ENCODE data around the gene PLEKHO2.
A peak's percentile ranks its signal among the peaks of the same experiment; 100 is the strongest.
"Not testable (repeated sequence)": the region's sequence is repeated elsewhere in the genome, so short reads cannot be mapped to it uniquely, and the experiment has no call there.

PLEKHO2 gene

GRCh38 chr15:64841344-64842095 lies at the start of gene PLEKHO2:
TSS of gene PLEKHO2 (plus strand) at chr15:64841915. CDS start at chr15:64842017, 102 bp downstream.
- peak; percentile 86 for DNase-seq

DNA sequence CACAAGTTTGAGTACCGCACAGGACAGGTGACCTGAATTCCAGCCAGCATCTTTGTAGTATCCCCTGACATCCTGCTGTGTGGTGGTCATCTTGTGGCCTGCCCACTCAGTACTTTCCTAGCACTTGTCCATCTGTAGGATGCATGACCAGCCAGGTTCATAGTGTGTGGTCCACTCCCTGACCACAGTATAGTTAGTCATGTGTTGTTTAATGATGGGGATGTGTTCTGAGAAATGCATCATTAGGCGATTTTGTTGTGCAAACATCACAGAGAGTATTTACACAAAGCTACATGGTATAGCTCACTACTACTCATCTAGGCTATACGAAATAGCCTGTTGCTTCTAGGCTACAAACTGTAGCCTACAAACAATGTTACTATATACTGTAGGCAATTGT lies 49.4 kb upstream of the PLEKHO2 start:
- no peak for DNase-seq

- not testable (repeated sequence) for DNase-seq
These were observed 46.4 kb upstream of the PLEKHO2 start for GRCh38 chr15:64795299-64795698.

DNA sequence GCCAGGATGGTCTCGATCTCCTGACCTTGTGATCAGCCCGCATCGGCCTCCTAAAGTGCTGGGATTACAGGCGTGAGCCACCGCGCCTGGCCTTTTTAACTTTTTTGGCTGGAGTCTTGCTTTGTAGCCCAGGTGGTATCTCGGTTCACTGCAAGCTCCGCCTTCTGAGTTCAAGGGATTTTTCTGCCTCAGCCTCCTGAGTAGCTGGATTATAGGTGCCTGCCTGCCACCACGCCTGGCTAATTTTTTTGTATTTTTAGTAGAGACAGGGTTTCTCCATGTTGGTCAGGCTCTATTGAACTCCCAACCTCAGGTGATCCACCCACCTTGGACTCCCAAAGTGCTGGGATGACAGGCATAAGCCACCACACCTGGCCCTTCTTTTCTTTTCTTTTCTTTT lies 45.8 kb upstream of the PLEKHO2 start:
- DNase-seq = not testable (repeated sequence)

DNA sequence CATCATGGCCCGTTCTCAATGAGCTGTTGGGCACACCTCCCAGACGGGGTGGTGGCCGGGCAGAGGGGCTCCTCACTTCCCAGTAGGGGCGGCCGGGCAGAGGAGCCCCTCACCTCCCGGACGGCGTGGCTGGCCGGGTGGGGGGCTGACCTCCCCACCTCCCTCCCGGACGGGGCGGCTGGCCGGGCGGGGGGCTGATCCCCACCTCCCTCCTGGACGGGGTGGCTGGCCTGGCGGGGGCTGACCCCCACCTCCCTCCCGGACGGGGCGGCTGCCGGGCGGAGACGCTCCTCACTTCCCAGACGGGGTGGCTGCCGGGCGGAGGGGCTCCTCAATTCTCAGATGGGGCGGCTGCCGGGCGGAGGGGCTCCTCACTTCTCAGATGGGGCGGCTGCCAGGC lies 42.8 kb upstream of the PLEKHO2 start:
- DNase-seq = not testable (repeated sequence)

GRCh38 chr15:64800476-64800875 lies 41.2 kb upstream of the PLEKHO2 start:
- DNase-seq = no peak

GRCh38 chr15:64803526-64803925 lies 38.2 kb upstream of the PLEKHO2 start:
- no peak for DNase-seq

GRCh38 chr15:64804619-64805018 lies 37.1 kb upstream of the PLEKHO2 start:
- DNase-seq = no peak

- DNase-seq = no peak
These were observed 35.2 kb upstream of the PLEKHO2 start for GRCh38 chr15:64806509-64806908.

DNA sequence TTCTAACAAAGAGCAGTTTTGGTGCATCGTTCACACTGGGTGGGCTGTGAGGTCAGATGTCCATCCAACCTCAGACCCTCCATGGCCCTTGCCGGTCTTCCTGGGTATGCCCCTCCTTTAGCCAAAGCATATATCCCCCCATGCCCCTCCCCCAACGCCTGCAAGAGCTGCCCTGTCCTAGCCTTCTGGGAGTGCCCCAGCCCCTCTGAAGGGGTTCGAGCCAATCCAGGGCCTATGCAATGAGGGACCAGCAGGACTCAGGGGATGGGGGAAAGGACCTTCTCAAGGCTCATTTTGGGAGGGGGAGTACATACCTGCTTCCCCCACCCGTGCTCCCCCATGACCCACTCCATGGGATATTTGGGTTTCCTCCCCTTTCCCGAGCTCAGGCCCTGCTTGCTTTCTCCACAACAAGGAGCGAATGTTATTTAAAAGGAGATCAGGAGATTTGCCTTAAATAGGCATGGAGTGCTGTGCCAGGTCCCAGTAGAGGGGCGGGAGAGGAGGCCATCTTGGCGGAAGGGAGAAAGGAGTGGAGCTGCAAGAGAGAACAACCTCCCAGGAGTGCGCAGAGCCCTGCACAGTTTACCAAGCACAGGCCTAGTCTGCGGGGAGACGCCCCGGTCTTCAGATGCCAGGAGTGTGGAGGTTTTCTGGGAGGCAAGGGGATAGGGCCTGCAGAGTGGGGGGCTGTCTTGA lies 34.5 kb upstream of the PLEKHO2 start:
- DNase-seq = no peak

DNA sequence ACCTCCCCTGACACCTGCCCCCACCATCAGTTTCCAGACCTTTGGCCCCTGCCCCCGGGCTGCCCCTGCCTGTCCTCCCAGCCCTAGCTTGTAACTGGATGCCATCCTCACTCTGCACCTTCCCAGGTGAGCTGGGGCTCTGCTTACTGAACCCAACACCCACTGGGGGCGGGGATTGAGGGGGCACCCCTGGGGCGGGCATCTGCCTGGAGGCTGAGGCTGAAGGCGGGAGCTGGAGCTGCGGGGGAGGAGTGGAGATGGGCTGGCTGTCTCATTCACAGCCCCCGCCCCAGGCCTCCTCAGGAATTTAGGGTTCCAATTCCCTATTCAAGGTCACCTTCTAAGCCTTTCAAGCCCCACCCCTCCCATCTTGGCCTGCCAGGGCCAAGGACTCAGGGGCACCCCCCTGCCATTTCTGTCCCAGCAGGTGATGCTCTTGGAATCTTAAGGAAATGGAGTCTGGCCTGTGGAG lies 33.9 kb upstream of the PLEKHO2 start:
- DNase-seq = no peak

DNA sequence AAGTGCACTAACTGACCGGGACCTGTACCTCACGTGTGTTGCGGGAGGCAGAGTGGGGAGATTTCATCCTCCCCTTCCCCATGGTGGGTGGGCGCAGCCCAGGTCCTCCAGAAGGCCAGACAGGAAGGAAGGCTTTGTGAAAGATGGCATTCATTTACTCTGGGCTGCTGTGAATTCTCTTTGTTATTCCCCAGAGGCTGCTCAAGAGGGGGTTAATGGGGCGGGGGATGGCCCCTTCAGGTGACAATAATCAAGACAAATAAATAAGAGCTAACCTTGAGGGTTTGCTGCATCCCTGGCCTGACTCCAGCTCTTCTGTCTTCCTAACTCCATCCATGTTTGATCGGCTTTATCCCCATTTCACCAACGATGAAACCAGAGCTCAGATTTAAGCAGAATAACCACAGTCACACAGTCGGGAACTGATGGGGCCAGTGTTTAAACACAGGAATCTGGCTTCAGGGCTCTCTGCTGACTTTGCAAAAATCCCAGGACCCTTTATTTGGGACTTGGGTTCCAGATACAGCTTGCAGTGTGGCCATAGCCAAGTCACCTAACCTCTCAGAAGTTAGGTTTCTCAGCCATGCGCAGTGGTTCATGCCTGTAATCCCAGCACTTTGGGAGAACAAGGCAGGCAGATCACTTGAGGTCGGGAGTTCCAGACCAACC lies 32.8 kb upstream of the PLEKHO2 start:
- no peak for DNase-seq

GRCh38 chr15:64809649-64810496 lies 31.8 kb upstream of the PLEKHO2 start:
- peak; percentile 65 for DNase-seq

- DNase-seq = no peak
These were observed 31.0 kb upstream of the PLEKHO2 start for GRCh38 chr15:64810497-64811326.

DNA sequence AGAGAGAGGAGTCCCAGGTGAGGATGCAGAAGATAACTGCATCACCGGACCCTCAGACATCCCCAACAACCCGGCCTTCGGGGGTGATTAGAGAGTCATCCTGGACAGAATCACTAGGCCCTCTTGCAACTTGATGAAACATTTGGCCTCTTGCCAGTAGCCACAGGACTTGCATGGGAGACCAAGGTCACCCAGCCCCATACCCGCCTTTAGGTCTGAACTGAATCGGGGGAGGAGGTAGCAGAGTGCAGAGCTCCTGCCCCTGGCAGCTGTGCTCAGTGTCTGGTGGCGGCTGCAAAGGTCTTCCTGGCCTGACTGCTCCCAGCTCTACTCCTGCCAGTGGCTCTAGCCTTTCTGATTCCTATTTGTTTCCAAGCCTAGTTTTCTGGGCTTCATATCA lies 28.6 kb upstream of the PLEKHO2 start:
- DNase-seq = no peak

- DNase-seq = not testable (repeated sequence)
These were observed 27.4 kb upstream of the PLEKHO2 start for GRCh38 chr15:64814283-64814682.

- DNase-seq = not testable (repeated sequence)
These were observed 26.8 kb upstream of the PLEKHO2 start for GRCh38 chr15:64814965-64815364.

DNA sequence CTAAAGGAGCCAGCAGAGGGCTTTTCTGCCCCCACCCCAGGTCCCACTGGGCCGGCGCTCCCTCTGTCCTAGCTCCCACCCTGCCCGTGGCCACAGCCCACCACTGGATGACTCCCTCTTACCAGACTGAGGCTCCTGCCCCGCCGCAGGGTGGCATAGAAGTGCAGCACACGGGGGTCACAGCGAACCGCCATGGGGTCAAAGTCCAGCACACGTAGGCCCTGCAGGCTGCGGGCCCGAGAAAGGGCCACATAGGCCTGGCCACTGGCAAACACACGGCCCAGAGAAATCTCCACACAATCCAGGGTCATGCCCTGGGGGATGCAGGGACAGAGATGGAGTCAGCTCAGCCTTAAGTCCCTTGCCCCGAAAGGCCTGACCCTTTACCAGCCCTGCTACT lies 25.3 kb upstream of the PLEKHO2 start:
- no peak for DNase-seq

DNA sequence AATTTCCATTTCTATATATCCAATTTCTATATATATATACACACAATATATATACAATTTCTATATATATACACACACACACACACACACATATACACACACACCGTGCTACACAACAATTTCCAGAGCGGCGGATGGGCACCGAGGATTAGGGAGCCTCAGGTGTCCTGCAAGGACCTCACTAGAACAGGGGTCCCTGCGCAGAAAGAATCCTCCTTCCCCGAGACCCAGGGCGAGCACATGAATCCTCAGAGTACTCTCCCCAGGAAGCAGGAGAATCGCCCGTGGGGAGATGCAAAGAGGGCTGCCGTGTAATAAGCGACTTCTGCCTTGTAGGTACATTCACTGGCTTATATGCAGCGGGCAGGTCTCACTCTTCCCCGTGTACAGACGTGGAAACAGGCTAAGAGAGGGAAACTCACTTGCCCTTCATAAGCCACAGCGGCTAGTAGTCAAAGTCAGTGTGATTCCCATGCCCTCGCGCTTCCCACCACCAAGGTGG lies 16.7 kb upstream of the PLEKHO2 start:
- no peak for DNase-seq

DNA sequence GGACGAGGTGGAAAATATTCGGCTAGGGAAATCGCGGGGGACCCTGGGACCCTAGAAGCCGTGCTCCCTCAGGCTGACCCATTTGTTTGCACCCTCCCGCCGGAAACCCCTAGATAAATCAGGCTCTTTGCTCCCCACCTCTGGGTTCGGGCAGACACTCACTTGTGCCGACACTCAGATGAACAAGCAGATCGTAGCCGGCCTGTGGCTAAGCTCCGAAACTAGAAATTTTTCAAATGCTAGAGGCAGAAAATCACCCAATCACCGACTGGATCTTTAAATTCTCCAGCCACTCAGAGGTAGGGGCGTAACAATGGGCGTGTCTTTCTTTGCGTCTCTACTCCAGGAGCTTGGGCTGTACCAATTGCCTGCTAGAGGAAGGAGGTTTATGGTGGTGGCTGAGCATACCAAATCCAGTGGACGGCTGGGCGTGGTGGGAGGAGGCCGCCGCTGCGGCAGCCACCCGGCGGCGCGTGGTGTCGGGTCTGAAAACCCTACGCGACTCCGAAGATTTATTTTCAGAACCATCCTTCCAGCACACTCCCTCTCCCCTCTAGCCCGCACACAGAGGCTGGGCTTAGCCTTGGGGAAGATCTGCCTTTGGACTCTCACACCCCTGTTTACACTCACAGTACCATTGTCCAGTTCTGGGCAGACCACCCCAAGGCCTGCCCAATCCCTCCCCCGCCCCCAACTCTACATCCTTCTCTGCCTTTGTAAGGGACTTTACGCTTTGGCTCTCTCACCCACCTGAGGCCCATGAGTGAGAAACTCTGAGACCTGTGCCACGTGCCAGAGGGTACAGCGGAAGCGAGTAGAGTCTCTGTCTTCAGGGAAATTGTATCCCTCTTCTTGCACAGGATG lies 16.1 kb upstream of the PLEKHO2 start, which contains the start of gene PIF1:
TSS of gene PIF1 (minus strand) at position 217 of the 864 bp plus-strand sequence. CDS start 1,312 bp downstream, outside the sequence.
- DNase-seq = peak; percentile 94
